Diencephalon (tissue), 1 donor: ENCODE data around the gene MFN2. TPM values are rescaled to one million over a fixed set of nuclear protein-coding genes. Genes with fewer than 3 reads are reported as not detected.

Experiments
- small RNA-seq: library from RNA; depleted of rRNA; stranded (forward); fragments of <200 nt; gene quantifications from one replicate; pipeline ENCODE3, GENCODE V24; 2014
- total RNA-seq: library from RNA; depleted of rRNA; stranded (reverse); fragments of >200 nt; gene quantifications from one replicate; pipeline ENCODE4 v1.2.3, GENCODE V29; 2014

MFN2 gene
- total RNA-seq = 59.7 TPM

GRCh38 chr1:11979851-11980675, at the start of gene MFN2:
MFN2 (plus strand) TSS chr1:11980444; CDS start chr1:11989169, 8,725 bp downstream.

GRCh38 chr1:11934302-11935056, 45.8 kb upstream of the MFN2 start, which contains the start of gene PLOD1:
PLOD1 (plus strand) TSS chr1:11934717; CDS start chr1:11934780, 63 bp downstream.

Small RNAs within 50 kb of the gene (small RNA-seq; reads per million reads assigned to genes)
- gene AL096840.1 (not detected), gene MIR6729 (not detected), gene RF00019 (not detected), gene RN7SL649P (not detected)

Other genes starting within 250 kb of the MFN2 start
- gene AGTRAP, start 244.3 kb upstream of the MFN2 start, total RNA-seq = 11.5 TPM
- gene C1orf167, start 218.3 kb upstream of the MFN2 start, total RNA-seq = not detected
- 25.4 TPM for gene MTHFR, start 174.5 kb upstream of the MFN2 start, total RNA-seq
- 28.4 TPM for gene CLCN6, start 174.3 kb upstream of the MFN2 start, total RNA-seq
- gene NPPA, start 132.7 kb upstream of the MFN2 start, total RNA-seq = 0.69 TPM
- gene NPPB, start 121.5 kb upstream of the MFN2 start, total RNA-seq = 3.0 TPM
- 21.0 TPM for gene KIAA2013, start 54.0 kb upstream of the MFN2 start, total RNA-seq
- 28.8 TPM for gene PLOD1, start 45.7 kb upstream of the MFN2 start, total RNA-seq
- 27.0 TPM for gene MIIP, start 39.1 kb downstream of the MFN2 start, total RNA-seq
- gene TNFRSF8, start 82.9 kb downstream of the MFN2 start, total RNA-seq = not detected
- gene TNFRSF1B, start 186.5 kb downstream of the MFN2 start, total RNA-seq = 3.9 TPM
- gene VPS13D, start 249.6 kb downstream of the MFN2 start, total RNA-seq = 64.8 TPM